WERI-Rb-1 (cell line): Measurements from ENCODE around the gene OST4.

Experiments
- DNase-seq: peaks from one replicate; pipeline ENCODE4 v3.0.0-alpha.2; 2020
- H3K27ac ChIP-seq: fragments of 250-450 bp; sonication (Bioruptor Pico); 2 replicates; pipeline ENCODE4 v1.5.1; 2020; ENCODE audit warnings: mild to moderate bottlenecking, moderate library complexity
- H3K27me3 ChIP-seq: fragments of 250-450 bp; sonication (Bioruptor Pico); 2 replicates; pipeline ENCODE4 v1.5.1; 2021; ENCODE audit warnings: mild to moderate bottlenecking, low read depth, moderate library complexity; ENCODE audit not compliant: insufficient read depth, severe bottlenecking
- H3K36me3 ChIP-seq: fragments of 250-450 bp; sonication (Bioruptor Pico); 2 replicates; pipeline ENCODE4 v1.5.1; 2020; ENCODE audit warnings: mild to moderate bottlenecking, moderate library complexity
- H3K4me3 ChIP-seq: 2 replicates; pipeline ENCODE4 v1.5.1; 2011; ENCODE audit warnings: low read depth, mild to moderate bottlenecking, control low read depth, low read length
- H3K9me3 ChIP-seq: fragments of 250-450 bp; sonication (Bioruptor Pico); 2 replicates; pipeline ENCODE4 v1.5.1; 2021; ENCODE audit warnings: mild to moderate bottlenecking, moderate library complexity; ENCODE audit not compliant: severe bottlenecking
- CTCF ChIP-seq: IDR thresholded peaks from 2 replicates; pipeline ENCODE4 v1.5.1; 2011; ENCODE audit warnings: low read depth, mild to moderate bottlenecking, control low read depth, inconsistent platforms, low read length

The OST4 gene

GRCh38 chr2:27069961-27070618, 1.4 kb downstream of the OST4 start:
- Histone ChIP-seq H3K9me3 (no peaks in the 10 kb centered on the region), H3K36me3 (peaks cover 38% of the 10 kb centered on the region)
- no peak for TF ChIP-seq CTCF

GRCh38 chr2:27069436-27069835, 2.0 kb downstream of the OST4 start:
- H3K36me3 ChIP-seq, result peaks cover 38% of the 10 kb centered on the region
- H3K4me3 ChIP-seq, result no peak overlapping the region
- TF ChIP-seq CTCF, result no peak
- no peaks in the 10 kb centered on the region for H3K9me3 ChIP-seq
- DNase-seq, result no peak
- no peaks in the 10 kb centered on the region for H3K27me3 ChIP-seq
- H3K27ac ChIP-seq, result no peak overlapping the region

More at GRCh38 chr2:27069961-27070618, 1.4 kb downstream of the OST4 start:
- no peak overlapping the region for H3K27ac ChIP-seq
- H3K27me3 ChIP-seq, result no peaks in the 10 kb centered on the region
- no peak for DNase-seq
- no peak overlapping the region for H3K4me3 ChIP-seq

GRCh38 chr2:27067385-27067784, 4.1 kb downstream of the OST4 start:
- peaks cover 43% of the 10 kb centered on the region for H3K36me3 ChIP-seq
- no peak for DNase-seq
- no peak for TF ChIP-seq CTCF
- no peak overlapping the region for H3K4me3 ChIP-seq
- H3K27ac ChIP-seq, result no peak overlapping the region
- H3K9me3 ChIP-seq, result no peaks in the 10 kb centered on the region
- no peaks in the 10 kb centered on the region for H3K27me3 ChIP-seq

GRCh38 chr2:27065128-27065527, 6.3 kb downstream of the OST4 start:
- Histone ChIP-seq H3K27me3 (no peaks in the 10 kb centered on the region), H3K4me3 (no peak overlapping the region), H3K27ac (no peak overlapping the region), H3K36me3 (peaks cover 45% of the 10 kb centered on the region), H3K9me3 (no peaks in the 10 kb centered on the region)
- no peak for TF ChIP-seq CTCF
- no peak for DNase-seq

GRCh38 chr2:27060323-27060722, 11.1 kb downstream of the OST4 start:
- Histone ChIP-seq H3K9me3 (no peaks in the 10 kb centered on the region), H3K27ac (no peak overlapping the region), H3K36me3 (peaks cover 56% of the 10 kb centered on the region), H3K27me3 (no peaks in the 10 kb centered on the region), H3K4me3 (no peak overlapping the region)
- DNase-seq, result no peak
- no peak for TF ChIP-seq CTCF
